Measurements from ENCODE around the gene SULT1A2.

GRCh38 chr16:28572696-28573510 lies 23.9 kb downstream of the SULT1A2 start:
- TF ChIP-seq CTCF (IDR thresholded peaks at IDR 0.05) (no peak), POLR2A (IDR thresholded peaks at IDR 0.05) (no peak)

All from tibial nerve (tissue), 3 donors.